Posterior vena cava (tissue), 2 donors: Measurements from ENCODE around the gene MYO18A. TPM values are rescaled to one million over a fixed set of nuclear protein-coding genes. Genes with fewer than 3 reads are reported as not detected.

Experiments used
- DNase-seq: peaks from one replicate; pipeline ENCODE4 v3.0.0-alpha.2; 2020; ENCODE audit warnings: low spot score
- intact Hi-C, 2 donors: fragments of 100-400 bp; cut with DNase I; formaldehyde crosslinking; loops; one replicate each; pipeline versions ENCODE4 v1.14.1 to v1.14.2; 2022 to 2023
- total RNA-seq, 2 donors: library from RNA; stranded (reverse); fragmentation: NEBNext Ultra II Directional; extraction: Animal tissue kit (Norgen Biotek cat#: 25700); gene quantifications; one replicate each; pipeline ENCODE4 v1.2.1, GENCODE V29; 2021
- donor health status: DM: yes; HTN: yes; CAD: no.
- donor health status: DM: yes; HTN: yes; CAD: no.

MYO18A gene
- total RNA-seq, 2 donors from 2014 or later: 76.3 to 87.9 TPM

DNA sequence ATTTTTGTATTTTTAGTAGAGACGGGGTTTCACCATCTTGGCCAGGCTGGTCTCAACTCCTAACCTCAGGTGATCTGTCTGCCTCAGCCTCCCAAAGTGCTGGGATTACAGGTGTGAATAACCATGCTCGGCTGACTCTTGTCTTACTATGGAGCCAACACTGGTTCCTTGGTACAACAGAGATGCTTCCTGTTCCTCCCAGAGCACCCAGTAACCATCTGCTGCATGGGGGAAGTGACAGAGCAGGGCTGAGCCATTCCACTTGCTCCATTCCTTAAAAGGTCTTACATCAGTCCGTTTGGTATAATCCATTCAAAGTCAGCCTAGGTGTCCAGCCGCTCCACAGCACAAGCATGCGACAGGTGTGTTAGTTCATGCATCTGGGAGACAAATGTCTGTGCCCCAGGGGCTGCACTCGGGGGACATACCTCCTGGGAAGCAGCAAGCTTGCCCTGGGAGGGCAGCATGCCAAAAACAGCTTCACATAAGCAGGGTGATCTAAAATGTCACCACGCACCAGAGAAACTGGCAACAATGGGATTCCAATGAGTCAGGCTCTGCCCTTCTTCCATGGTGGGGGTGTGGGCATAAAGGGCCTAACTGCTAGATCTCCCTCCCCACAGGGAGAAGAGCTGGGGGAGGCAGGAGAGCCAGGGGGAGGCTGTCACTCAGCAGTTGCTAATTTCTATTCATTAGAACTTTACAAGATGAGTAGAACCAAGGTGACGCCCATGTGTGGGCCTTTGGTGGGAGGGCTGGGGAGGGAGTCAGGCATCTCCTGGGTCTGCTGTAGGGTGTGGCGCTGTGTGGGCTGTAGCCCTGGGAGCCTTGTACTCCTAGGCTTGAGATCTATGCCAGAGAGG, 101.8 kb downstream of the MYO18A start:
- intact Hi-C loops: loop anchor here in 1 of 2 donors (1.0 kb wide), 1 partner anchor 36 kb away; no protein-coding TSS in a partner anchor
- no peak for DNase-seq

DNA sequence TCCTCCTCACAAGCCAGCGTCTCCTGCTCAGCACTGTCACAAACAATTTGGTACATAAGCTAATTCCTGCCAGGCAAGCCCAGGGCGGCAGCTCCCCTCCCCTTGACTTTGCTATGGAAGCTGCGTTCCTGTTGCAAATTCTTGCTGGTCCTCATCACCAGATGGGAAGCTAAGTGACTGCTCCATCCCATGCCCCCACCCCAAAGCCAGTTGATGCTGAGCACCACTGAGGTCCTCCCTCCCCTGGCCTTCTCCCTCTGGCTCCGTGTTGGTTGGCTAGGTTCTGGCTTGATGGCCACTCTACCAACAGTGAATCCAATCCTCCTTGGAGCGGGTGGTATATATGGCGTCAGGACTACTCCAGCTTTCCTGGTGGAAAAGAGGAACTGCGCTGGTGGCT, 102.9 kb downstream of the MYO18A start:
- intact Hi-C loops: no loop called here

DNA sequence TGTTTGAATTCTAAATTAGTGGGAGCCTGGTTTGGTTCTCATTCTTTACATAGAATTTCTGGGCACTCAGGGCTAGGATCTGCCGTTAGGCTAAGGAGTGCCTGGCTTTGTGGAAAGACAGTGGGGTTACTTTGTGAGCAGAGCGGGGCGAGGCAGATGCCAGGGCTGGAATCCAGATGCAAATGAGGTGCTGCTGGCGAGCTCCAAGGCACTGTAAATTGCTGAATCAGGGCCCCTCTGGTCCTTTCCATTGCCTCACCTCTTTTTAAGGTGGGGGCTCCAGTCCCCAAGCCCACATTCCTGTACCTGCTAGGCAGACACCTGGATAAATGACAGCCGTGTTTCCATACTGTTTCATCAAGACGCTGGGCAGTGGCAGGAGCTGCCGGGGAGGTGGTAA, 103.5 kb downstream of the MYO18A start:
- intact Hi-C loops: no loop called here
- no peak for DNase-seq

More for the DNA sequence above, 102.9 kb downstream of the MYO18A start:
- DNase-seq: no peak

DNA sequence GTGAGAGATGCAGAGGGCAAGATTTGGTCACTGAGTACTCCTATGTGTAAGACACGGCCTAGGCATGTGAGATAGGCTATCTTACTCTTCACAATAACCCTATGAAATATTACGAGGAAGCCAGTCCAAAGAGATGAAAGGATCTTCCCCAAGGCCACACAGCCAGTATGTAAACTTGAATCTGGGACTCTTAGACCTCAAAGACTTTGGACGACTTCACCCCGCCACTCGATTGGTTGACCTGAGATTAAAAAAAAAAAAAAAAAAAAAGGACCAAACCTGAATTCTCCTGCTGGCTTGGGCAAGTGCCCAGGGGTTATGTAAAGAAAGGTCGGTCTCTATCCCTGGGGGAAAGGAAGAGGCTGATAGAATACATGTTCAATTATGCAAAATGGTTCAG, 104.1 kb downstream of the MYO18A start:
- intact Hi-C loops: no loop called here
- no peak for DNase-seq

DNA sequence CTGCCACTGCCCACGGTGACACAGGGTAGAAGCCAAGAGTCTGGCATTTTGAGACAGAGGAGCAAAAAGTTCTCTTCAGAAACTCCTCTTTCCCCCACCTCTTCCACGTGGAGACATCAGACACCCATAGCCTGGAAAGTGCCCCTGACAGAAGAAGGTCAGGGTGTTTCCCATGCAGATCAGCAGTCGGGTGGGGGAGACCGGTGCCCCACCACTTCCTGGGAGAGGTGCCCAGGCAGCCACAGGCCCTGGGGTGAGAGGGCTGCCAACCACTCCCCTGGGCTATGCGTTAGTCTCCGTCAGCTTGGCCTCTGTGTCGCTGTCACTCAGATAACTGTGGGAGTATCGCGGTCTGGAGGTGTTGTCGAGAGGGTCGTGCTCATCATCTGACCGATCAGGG, 105.7 kb downstream of the MYO18A start:
- intact Hi-C loops: no loop called here
- DNase-seq: no peak

DNA sequence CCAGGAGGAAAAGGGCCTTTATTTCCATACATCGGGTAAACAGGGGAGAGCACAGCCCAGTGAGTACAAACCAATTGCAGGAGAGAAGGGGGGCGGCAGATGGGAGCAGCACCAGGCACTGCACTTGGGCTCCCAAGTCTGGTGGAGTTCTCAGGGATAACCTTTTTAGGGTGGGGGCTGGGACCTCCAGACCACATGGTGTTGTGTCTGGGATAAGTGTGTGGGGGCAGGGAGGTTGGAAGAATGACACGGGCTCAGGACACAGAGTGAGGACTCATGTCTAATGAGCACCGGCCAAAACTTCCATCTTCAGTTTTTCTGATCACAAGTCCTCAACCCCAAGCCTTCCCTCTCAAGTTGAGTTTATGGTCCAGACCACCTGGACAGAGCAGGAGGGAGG, 106.7 kb downstream of the MYO18A start:
- DNase-seq: no peak
- intact Hi-C loops: no loop called here

DNA sequence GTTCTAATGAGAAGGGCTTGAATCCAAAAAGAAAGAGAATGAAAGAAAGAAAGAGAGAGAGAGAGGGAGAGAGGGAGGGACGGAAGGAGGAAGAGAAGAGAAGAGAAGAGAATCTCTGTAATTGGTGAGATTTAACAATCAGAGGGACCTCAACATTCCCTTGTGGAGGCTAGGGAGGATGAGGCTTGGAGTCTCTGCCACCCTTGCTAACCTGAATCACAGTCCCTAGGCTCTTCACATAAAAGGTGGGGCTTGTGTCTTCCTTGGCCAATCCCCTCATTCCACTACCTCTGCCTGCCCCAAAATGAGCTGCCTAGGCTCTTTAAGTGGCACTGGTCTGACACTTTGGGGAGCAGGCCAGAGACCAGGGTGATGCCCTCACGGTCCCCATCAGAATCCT, 107.2 kb downstream of the MYO18A start:
- no peak for DNase-seq
- intact Hi-C loops: no loop called here

DNA sequence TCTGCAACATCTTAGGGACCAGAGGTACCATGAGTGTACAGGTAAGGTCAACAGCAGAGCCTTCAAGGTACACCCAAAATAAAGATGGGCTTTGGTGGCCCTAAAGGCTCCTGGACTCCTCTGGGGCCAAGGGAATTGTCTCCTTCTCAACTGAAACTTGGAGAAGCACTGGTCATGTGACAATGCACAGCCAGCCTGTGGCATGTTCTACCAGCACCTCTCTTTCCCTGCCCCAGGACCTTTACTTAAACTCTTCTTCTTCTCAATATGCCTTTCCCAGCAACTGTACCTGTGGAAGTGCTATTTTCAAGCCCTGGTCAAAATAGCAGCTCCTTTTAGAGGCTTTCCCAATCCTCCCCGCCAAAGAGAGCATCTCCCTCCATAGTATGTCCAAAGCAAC, 108.9 kb downstream of the MYO18A start:
- no peak for DNase-seq
- intact Hi-C loops: no loop called here

DNA sequence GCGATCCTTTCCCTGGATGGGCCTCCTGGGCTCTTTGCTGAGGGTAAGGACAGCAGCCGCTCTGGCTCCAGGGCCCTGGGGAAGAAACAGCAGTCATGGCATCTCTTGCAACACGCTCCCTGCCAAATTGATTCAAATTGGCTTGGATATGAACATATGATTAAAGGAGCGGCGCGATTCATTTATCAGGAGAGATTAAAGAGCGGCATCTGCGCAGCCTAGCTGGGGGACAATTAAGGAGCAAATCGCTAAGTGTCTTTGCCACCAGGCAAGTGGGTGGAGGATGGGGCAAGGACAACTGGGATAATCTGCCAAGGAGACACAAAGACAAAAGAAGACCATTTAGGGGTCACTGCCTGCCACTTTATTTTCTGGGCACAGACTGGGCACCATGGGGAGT, 109.4 kb downstream of the MYO18A start:
- no peak for DNase-seq
- intact Hi-C loops: no loop called here

DNA sequence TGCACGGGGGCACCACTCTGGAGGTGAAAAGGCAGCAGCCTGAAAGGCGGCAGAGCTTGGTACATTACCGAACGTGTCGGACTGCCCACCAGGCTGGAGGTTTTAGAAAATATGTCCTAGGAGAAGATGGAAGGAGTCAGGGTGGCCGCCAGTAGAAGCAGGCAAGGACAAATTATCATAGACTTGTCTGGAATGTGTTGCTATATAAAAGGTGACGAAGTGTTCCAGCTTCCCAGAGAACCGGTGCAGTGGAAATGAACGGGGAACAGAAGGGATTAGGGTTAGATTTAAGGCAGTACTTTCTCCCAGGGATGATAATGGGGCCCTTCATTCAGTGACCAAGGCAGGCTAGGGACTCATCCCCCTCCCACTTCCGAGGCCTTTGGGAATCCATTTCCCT, 109.9 kb downstream of the MYO18A start:
- intact Hi-C loops: no loop called here
- DNase-seq: no peak

DNA sequence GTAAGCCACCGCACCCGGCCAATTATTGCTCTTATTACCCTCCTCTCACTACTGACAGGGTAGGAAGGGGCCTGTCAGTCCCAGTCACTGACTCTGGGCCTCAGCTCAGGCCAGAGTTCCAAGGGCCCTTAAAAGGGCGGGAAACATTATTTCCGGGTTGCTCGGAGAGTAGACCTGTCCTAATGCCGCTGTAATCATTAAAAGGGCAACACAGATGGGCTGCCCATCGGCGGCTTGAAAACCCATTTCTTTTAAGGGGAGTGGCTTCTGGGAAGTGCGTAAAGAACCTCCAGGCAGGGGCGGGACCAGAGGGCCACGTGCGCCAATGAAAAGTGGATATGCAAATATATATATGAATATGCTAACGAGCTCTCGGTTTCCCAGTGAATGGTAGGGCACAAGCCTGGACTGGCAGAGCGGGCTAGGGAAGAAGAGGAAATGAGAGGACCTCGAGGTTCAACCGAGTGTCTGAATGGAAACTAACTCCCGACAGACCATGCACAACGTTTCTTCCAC, 110.6 kb downstream of the MYO18A start:
- intact Hi-C loops: no loop called here
- DNase-seq: no peak

DNA sequence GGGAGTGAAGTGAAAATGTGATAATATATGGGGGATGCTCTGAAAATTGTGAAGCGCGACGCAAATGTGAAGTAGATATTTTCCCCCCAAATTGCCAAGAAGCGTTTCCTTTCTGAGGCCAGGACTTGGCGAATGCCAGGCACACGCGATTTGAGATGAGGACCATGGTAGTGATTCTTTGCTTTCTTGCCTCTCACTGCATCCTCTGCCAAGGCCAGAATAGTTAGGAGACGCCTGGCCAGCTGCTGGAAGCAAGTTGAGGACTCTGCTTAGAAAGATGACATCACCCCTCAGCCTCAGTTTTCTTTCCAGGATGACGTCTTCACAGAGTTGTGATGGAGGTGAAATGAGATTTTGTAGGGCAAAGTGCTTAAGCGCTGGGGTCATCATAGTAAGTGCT, 111.4 kb downstream of the MYO18A start:
- DNase-seq: no peak
- intact Hi-C loops: no loop called here

DNA sequence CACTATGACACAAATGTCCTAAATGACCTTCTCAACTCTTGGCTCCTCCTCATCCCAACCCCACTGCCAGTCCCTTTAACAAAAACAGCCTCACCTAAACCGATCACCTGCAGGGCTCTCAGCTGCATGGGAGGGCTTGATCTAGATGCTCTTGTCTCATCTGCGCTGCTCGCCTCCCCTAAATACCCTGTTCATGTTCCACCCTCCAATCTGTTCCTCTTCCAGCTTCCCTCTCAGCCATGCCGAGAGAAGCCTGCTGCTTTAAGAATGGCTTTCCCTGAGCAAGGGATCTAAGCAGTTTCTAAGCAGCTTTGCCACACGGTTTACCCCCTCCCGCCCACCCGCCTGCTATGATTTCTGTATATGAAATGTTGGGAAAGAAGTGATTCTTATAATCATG, 113.6 kb downstream of the MYO18A start:
- intact Hi-C loops: no loop called here
- DNase-seq: no peak

DNA sequence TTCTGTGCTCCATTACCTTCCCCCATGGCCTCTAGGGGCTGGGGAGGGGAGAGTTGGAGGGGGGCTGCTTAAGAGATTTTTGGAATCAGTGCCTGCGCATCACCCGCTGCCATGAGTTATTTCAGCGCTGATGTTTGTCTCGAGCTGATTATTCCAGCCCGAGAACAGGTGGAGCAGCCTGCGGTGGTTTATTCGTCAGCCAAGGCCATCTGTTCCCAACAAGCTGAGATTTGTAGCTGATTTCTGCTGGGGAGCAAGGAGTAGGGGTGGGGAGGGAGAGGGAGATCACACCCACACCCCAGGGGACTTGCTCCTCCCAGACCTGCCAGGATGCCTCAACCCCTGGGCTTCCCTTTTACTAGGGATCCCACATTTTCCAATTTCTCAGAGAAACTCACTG, 114.2 kb downstream of the MYO18A start:
- DNase-seq: no peak
- intact Hi-C loops: no loop called here

DNA sequence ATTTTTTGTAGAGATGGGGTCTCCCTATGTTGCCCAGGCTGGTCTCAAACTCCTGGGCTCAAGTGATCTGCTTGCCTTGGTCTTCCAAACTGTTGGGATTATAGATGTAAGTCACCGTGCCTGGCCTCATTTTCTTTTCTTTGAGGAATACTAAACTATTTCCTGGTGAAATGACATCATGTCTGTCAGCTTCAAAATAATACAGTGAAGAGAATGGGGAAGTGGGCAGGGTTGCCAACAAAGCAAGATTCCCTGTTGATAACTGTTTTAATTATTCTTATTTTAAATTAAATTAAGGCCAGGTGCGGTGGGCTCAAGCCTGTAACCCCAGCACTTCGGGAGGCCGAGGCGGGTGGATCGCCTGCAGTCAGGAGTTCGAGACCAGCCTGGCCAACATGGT, 116.2 kb downstream of the MYO18A start:
- intact Hi-C loops: no loop called here
- no peak for DNase-seq

DNA sequence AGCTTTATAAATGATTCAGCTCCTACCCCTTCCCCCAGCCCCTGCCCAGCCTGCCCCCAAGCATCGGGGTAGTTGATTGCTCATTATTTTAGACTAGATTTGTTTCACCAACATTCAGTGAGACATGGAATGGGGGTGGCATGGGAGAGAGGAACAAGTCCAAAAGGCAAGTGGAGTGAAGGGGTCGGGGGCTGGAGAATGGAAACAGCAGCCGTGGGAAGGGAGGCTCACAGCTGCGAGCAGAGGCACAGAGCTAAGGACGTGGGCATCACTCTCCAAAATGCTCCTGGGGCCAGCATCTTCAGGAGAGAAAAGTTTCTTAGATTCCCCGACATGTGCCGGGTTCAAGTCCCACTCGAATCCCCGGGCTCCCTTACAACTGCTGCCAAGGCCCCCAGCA, 118.0 kb downstream of the MYO18A start:
- no peak for DNase-seq
- intact Hi-C loops: loop anchor here in 1 of 2 donors (1.0 kb wide), 1 partner anchor 22 kb away; no protein-coding TSS in a partner anchor

DNA sequence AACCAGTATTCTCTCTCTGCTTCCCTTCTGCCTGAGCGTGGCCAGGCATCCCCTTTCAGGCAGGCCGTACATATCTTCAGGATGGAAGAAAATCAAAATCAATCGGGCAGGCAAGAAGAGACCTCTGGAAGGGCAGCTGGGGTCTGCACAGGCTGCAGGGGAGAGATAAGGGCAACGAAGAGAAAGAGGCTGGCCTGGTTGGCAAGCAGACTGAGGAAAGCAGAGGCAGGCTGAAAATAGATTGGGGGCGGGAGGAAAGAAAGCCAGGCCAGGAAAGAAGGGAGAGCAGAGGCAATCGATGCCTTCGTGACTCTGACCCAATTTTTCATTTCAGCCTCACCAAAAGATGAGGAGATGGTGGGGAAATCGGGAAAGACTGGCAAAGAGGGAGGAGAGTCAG, 119.2 kb downstream of the MYO18A start:
- intact Hi-C loops: no loop called here

DNA sequence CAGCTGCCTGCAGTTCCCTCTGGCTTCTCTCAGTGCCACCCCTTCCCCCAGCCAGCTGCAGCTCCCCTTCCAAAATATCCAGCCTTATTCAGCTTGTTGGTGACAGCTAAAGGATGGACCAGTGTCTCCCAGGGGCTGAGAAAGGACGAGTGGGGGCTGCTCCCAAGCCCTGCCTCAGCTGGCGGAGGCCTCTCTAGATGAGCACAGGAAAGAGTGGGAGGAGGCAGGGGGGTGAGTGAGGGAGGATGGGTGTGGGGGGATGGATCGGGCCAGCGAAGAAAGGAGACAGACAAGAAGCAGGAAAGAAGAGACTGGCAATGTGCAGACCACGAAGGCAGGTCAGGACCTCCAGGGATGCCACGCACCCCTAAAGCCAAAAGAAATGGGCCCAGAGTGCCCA, 119.7 kb downstream of the MYO18A start:
- intact Hi-C loops: no loop called here
- DNase-seq: no peak

More for the DNA sequence above, 119.2 kb downstream of the MYO18A start:
- DNase-seq: no peak

DNA sequence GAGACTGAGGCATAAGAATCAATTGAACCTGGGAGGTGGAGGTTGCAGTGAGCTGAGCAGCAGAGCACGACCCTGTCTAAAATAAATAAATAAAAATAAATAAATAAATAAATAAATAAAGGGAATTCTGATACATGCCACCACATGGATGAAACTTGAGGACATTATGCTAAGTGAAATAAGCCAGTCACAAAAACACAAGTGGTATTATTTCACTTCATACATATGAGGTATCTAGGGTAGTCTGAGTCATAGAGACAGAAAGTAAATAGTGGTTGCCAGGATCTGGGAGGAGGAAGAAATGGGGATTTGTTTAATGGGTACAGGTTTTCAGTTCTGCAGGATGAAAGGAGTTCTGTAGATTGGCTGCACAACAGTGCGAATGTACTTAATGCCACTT, 120.9 kb downstream of the MYO18A start:
- DNase-seq: no peak
- intact Hi-C loops: no loop called here

DNA sequence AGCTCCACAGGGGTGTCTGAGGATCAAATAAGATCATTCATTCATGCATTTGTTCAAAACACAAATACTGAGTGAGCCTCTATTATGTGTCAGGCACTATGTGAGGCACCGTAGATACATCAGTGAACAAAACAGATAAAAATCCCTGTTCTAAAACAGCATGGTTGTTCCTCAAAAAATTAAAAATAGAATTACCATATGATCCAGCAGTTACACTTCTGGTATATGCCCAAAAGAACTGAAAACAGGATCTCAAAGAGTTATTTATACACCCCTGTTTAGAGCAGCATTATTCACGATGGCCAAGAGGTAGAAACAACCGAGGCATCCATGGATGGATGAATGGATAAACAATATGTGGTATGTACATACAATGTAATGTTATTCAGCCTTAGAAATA, 121.8 kb downstream of the MYO18A start:
- no peak for DNase-seq
- intact Hi-C loops: no loop called here

DNA sequence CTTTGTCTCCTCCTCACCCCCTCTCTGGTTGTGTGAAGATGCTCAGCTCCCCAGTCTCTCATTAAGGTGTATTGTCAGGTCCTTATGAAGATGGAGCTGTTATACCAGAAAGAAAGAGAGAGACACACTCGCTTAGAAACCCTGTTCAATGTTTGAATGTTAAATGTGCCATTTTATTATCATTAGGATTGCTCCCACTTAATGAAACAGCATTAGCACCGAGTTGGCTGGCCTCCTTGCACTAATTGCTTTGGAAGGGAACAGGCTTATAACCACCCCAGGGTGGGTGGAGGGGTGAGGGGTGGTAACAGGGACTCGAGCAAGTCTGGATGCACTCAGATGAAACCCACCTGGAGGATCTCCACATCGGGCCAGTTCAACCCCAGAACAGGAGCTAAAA, 122.8 kb downstream of the MYO18A start:
- DNase-seq: peak; percentile 34
- intact Hi-C loops: no loop called here
